AG04450 (cell line): ENCODE data around the gene ARHGEF2. TPM values are rescaled to one million over a fixed set of nuclear protein-coding genes. Genes with fewer than 3 reads are reported as not detected.
A peak's percentile ranks its signal among the peaks of the same experiment; 100 is the strongest.

Experiments
- CTCF ChIA-PET: fragments of 300-600, 350-600 bp; formaldehyde crosslinking; extraction: SDS; loops from one replicate; lab custom pipeline; 2022; ENCODE audit warnings: antibody characterized with exemption, inconsistent platforms; lab: Charles Lee
- POLR2A ChIA-PET: fragments of 350-600 bp; formaldehyde crosslinking; extraction: SDS; loops from one replicate; lab custom pipeline; 2021; ENCODE audit warnings: antibody characterized with exemption, inconsistent platforms; lab: Yijun Ruan, JAX
- DNase-seq: peaks from one replicate; pipeline ENCODE4 v3.0.0-alpha.2; 2011; ENCODE audit warnings: low read depth, low spot score
- H3K27ac ChIP-seq: one replicate; pipeline ENCODE4 v1.5.1; 2012; ENCODE audit warnings: low read depth, low read length, control low read depth
- H3K27me3 ChIP-seq: one replicate; pipeline ENCODE4 v1.6.0; 2012; ENCODE audit warnings: low read length; ENCODE audit not compliant: control insufficient read depth, insufficient read depth
- H3K4me3 ChIP-seq: 2 replicates; pipeline ENCODE4 v1.5.1; 2011; ENCODE audit warnings: mild to moderate bottlenecking, low read depth, low read length, control low read depth
- H3K9me3 ChIP-seq: 2 replicates; pipeline ENCODE4 v1.5.1; 2012; ENCODE audit warnings: low read length; ENCODE audit not compliant: control insufficient read depth, insufficient read depth
- CTCF ChIP-seq: IDR thresholded peaks from 2 replicates; pipeline ENCODE4 v1.5.1; 2011; ENCODE audit warnings: low read depth, low read length, control low read depth, inconsistent platforms
- polyA plus RNA-seq: library from polyadenylated mRNA; depleted of rRNA; stranded (reverse); fragments of >200 nt; gene quantifications from 2 replicates; pipeline ENCODE4 v1.2.3, GENCODE V29; 2011

The ARHGEF2 gene
- polyA plus RNA-seq, 1 experiment = 128 TPM

- Histone ChIP-seq H3K27ac (peak overlapping the region; percentile 39), H3K9me3 (no peaks in the 10 kb centered on the region), H3K27me3 (no peaks in the 10 kb centered on the region), H3K4me3 (no peak overlapping the region)
- no peak for TF ChIP-seq CTCF
- ChIA-PET CTCF (no interaction called here), POLR2A (no interaction called here)
- DNase-seq = no peak
Measured at GRCh38 chr1:155912056-155912536, 66.3 kb downstream of the ARHGEF2 start.

GRCh38 chr1:155911156-155912055, 66.9 kb downstream of the ARHGEF2 start, which contains the start of gene RIT1:
RIT1 (minus strand) TSS chr1:155911349; CDS start chr1:155910761, 588 bp downstream.
- H3K27me3 ChIP-seq = no peaks in the 10 kb centered on the region
- no peak for DNase-seq
- peak within 1 kb of the TSS; percentile 84 for H3K27ac ChIP-seq
- TF ChIP-seq CTCF = peak; percentile 23; the same call in 1 of the 2 replicates
- CTCF ChIA-PET = no interaction called here
- POLR2A ChIA-PET = no interaction called here
- peak within 1 kb of the TSS; percentile 73 for H3K4me3 ChIP-seq
- H3K9me3 ChIP-seq = no peaks in the 10 kb centered on the region

- Histone ChIP-seq H3K27me3 (no peaks in the 10 kb centered on the region), H3K9me3 (no peaks in the 10 kb centered on the region), H3K27ac (peak overlapping the region; percentile 84), H3K4me3 (peak overlapping the region; percentile 73)
- ChIA-PET CTCF (no interaction called here), POLR2A (no interaction called here)
- no peak for DNase-seq
- 0 out of 2 replicates have a peak, but pooled peaks have one; percentile 16 for TF ChIP-seq CTCF
Measured at GRCh38 chr1:155910621-155911121, 67.7 kb downstream of the ARHGEF2 start.

GRCh38 chr1:155909894-155910293, 68.5 kb downstream of the ARHGEF2 start:
- Histone ChIP-seq H3K27ac (peak overlapping the region; percentile 22), H3K27me3 (no peaks in the 10 kb centered on the region), H3K4me3 (peak overlapping the region; percentile 73), H3K9me3 (no peaks in the 10 kb centered on the region)
- no peak for TF ChIP-seq CTCF
- POLR2A ChIA-PET = interaction anchor here (0.6 kb wide), 1 partner anchor 9 kb away, joined by 7 read pairs; no protein-coding TSS in a partner anchor
- no peak for DNase-seq
- CTCF ChIA-PET = interaction anchor here (0.7 kb wide), 1 partner anchor 80 kb away, joined by 5 read pairs; no protein-coding TSS in a partner anchor
